Subcutaneous adipose tissue (tissue), 4 donors: ENCODE measurements around the gene KSR2. TPM values are rescaled to one million over a fixed set of nuclear protein-coding genes. Genes with fewer than 3 reads are reported as not detected.

Source experiments
- total RNA-seq, 4 donors: library from RNA; depleted of rRNA; stranded (reverse); fragments of >200 nt; gene quantifications; one replicate each; pipeline ENCODE4 v1.1.0, GENCODE V29; 2016
- TF ChIP-seq, protein P1 (sequence below): fragments of 450-650 bp; IDR thresholded peaks from one replicate; pipeline ENCODE4 v1.5.1; 2016; ENCODE audit warnings: low read depth, mild to moderate bottlenecking, control low read depth, antibody characterized with exemption, moderate library complexity

Gene KSR2
- total RNA-seq, 4 donors from 2014 or later, result under 0.01 TPM; not detected in 1

DNA sequence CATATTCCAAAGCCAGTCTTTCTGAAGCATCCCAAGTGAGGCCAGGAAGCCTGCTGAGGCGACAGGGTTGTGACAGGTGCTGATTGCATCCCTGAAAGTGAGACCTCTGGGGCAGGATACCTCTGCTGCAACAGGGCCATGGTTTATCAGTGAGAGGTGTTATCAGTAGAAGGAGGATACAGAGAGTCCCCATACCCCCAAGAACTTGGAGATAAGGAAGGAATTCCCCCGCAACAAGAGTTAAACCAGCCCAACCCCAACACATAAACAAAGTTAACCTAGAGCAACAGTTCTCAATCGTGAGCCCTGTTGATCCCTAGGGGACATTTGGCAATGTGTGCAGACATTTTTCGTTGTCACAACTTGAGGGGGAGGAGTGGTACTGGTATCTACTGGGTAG, 374.3 kb downstream of the KSR2 start:
- TF ChIP-seq, protein P1, sequence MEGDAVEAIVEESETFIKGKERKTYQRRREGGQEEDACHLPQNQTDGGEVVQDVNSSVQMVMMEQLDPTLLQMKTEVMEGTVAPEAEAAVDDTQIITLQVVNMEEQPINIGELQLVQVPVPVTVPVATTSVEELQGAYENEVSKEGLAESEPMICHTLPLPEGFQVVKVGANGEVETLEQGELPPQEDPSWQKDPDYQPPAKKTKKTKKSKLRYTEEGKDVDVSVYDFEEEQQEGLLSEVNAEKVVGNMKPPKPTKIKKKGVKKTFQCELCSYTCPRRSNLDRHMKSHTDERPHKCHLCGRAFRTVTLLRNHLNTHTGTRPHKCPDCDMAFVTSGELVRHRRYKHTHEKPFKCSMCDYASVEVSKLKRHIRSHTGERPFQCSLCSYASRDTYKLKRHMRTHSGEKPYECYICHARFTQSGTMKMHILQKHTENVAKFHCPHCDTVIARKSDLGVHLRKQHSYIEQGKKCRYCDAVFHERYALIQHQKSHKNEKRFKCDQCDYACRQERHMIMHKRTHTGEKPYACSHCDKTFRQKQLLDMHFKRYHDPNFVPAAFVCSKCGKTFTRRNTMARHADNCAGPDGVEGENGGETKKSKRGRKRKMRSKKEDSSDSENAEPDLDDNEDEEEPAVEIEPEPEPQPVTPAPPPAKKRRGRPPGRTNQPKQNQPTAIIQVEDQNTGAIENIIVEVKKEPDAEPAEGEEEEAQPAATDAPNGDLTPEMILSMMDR, result no peak

DNA sequence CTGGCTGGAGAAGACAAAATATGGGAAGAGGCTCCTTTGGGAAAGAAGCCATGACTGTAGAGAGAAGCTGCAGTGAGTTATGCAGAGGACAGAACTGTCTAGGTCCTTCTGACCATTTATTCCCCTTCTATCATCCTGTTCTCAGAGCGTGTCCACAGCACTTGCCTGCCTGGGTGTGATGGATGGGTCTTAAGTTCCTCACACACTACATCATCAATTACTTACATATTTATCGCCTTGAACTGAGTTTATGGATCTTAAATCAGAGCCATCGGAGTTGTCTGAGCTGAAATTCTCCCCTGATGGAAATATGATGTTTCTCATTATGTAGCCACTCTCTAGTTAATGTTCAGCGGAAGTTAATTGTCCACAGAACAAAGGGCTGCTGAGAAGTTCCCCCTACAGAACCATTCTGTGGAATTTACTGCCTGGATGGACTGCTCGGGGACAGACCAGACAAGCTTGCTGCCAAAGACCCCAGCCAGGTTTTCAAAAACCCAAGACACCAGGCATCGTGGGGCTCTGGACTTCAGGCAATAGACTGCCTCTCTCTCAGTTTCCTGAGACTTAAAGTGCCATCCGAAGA, 374.9 kb downstream of the KSR2 start:
- TF ChIP-seq, protein P1, result no peak

DNA sequence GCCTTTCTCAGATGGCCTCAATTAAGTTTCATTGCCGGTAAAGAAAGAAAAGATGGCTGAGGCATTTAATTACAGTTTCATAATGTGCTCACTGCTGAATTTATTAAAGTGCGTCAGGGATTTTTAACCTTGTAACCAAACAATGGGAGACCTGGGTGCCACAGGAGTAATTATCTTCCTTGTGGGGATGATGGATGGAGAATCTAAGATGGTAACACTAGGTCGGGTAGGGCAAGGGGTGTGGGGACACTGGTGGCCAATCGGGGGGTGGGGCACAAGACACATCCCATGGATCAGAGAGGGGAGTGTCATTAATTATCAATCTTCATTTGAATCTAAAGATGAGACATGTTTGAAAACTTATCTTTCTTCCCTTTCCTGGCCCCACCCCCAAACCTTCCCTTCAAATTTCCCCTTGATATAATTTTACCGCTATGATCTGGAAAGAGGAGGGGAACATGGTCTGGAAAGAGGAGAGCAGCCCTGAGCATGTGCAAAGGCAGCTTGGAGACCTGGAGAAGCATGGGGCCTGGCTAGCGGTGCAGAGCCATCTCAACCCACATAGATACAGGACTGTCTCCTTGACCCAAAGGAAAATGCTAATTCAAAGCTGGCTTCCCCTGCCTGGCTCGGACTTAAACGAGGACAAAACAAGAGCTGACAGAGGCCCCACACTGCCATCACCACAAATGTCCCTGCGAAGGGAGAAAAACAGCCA, 376.0 kb downstream of the KSR2 start:
- TF ChIP-seq, protein P1, result no peak

DNA sequence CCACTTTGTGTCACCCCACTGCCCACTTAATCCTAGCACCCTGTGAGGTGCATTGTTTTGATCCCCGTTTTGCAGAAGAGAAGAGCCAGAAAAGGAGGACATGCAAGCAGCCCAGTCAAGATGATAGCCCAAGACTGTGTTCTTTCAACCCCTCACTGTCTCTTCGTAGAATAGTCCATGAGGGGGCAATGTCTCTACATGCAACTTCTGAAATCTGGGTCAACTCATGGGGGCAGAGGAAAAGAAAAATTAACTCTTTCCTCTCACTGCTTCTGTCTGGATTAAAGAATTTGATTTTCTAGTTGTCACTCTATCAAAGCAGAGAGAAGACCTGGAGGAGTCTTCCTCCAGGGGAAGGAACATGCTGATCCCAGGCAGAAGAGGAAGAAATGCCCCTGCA, 377.8 kb downstream of the KSR2 start:
- TF ChIP-seq, protein P1, result no peak

DNA sequence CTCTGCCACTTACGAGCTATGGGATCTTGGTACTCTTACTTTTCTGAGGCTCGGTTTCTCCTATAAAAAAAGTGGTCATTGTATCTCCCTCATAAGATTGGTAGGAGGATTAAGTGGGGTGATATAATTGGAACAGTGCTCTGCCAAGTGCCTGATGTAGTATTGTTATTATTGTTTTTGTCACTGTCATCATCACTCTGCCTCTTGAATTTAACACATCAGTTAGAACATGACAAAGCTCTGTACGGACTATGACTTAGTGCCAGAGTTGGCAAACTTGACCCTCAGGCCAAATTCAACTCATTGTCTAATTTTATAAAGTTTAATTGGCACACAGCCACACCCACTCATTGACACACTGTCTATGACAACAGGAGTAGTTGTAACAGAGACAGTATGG, 378.4 kb downstream of the KSR2 start:
- TF ChIP-seq, protein P1, result no peak

DNA sequence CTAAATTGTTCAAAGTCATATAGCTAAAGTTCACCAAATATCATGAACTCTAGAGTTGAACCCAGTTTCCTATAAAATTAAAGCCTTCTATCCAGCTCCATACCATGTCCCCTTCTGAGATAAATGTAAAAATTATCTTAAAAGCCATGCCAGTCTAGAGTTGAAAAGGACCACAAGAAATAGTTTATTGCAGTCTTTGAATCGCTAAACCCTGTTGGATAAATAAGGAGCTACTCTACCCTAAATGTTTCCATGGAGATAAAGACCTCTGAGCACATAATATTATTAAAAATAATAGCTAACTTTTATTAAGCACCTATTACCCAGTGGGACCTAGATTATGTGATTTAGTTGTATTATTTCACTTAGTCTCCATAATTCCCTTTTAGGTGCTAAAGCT, 379.8 kb downstream of the KSR2 start:
- TF ChIP-seq, protein P1, result no peak

DNA sequence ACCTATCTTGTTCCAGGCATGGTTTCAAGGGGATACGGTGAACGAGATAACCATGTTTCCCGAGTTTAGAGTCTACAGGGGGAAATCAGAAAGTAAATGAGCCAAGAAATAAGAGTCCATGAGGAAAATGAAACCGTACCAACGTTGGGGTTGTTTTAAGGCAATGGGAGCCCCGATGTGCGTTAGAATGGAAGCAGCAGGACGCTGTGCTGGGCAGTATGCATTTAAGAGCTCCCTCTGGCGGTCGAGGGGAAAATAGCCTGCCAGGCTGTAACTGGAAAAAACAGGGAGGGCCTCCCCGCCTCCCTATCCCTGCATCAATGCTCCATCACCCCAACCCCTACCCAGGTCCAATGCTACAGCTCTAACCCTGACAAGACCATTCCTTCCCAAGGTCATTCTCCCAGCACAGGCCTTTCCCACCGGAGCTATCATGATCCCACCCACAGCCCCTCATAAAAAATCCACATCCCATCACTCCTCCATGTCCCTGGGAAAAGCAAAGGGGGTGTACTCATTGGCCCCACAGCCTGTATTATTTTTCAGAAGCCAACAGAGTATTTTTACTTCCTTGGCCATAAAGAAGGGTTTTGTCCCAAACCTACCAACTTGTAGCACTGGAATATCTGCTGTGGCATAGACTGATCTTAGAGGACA, 381.0 kb downstream of the KSR2 start:
- TF ChIP-seq, protein P1, result no peak
